ENCODE data around the gene TBC1D5.

The TBC1D5 gene

GRCh38 chr3:17584066-17584465 lies 158.4 kb downstream of the TBC1D5 start:
- DNase-seq: no peak

DNA sequence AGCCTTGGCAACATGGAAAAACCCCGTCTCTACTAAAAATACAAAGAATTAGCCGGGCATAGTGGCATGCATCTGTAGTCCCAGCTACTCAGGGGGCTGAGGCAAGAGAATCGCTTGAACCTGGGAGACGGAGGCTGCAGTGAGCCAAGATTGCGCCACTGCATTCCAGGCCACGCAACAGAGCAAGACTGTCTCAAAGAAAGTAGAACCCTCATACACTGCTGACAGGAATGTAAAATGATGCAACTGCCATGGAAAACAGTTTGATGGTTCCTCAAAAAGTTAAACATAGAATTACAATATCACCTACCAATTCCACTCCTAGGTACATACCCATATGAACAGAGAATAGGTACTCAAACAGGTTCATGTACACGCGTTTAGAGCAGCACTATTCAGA lies 158.9 kb downstream of the TBC1D5 start:
- peak; percentile 30 for DNase-seq

DNA sequence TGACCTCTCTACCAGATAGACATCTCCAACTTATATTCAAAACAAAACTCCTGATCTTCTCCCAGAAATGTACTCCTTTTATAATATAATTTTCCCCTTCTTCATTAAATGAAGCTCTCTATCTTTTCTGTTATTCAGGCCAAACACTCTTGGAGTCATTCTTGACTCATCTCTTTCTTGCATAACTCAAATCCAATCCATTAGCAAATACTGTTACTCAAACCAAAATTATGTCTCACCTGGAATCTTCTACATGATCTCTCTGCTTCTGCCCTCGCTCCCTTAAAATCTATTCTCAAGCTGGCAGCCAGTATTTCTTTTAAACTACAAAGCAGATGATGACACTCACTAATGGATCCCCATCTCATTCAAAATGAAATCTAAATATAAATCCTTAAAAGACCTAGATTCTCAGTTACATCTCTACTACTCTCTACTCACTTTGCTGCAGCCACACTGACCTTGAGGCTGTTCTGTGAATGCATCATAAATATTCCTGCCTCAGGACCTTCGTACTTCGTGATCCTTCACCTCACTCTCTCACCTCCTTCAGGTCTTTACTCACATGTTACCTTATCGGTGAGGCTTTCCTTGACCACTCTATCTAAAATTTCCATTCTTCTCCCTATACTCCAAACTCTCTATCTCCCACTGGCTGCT lies 160.9 kb downstream of the TBC1D5 start:
- peak; percentile 10 for DNase-seq

DNA sequence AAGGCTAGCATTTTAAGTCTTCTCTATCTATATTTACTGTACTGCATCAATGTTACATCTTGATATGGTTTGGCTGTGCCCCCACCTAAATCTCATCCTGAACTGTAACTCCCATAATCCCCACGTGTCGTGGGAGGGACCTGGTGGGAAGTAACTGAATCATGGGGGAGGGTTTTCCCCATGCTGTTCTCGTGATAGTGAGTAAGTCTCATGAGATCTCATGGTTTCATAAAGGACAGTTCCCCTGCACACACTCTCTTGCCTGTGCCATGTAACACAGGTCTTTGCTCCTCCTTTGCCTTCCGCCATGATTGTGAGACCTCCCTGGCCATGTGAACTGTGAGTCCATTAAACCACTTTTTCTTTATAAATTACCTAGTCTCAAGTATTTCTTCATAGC lies 161.5 kb downstream of the TBC1D5 start:
- no peak for DNase-seq

GRCh38 chr3:17579289-17580031 lies 163.0 kb downstream of the TBC1D5 start:
- DNase-seq: no peak

DNA sequence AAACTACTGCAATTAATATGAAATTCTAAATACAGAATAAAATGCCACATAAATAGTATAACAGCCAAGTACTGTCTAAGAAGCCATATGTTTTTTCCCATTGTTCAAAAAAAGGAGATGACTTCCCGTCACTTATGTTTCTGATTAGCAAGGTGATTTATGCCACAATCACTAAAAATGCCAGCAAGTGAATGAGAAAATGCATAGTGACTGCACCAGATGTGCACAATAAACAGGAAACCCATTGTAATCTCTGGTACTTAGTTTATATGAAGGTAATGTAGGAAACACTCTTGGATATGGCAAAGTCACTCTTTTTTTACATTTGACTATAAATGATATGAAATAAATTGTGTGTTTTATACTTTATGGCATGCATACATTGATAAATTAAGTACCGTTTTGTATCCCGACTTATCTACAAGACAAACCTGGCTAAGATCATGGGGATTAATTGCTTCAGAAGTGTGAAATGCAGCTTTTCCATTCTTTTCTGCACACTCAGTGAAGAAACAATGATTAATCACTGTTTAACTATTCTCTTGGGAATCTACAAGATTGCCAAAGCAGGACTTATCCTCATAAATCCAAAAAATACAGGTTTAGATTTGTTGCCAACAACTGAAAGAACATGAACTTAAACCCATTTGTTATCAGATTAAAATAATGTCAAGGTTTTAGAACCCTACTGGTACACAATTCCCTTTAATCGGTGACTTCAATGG lies 164.5 kb downstream of the TBC1D5 start:
- peak; percentile 77 for DNase-seq

DNA sequence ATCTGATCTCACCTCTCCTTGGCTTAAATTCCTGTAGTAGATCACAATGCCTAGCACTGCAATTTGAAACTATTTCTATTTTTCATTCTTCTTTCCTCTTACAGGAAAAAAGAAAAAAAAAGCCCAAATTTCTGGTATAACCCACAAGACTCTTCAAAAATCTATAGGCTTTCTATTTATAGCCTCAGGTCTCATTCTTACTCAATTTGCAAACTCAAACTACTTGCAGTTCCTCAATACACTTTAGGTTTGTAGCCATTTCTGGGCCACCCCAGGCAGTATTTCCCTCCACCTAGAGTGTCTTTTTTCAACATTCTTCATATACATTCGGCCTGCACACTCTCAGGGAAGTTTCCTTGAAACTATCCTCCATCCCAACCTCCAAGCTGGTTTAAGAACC lies 169.0 kb downstream of the TBC1D5 start:
- no peak for DNase-seq

- no peak for DNase-seq
Observed at GRCh38 chr3:17571686-17572085, 170.7 kb downstream of the TBC1D5 start.

DNA sequence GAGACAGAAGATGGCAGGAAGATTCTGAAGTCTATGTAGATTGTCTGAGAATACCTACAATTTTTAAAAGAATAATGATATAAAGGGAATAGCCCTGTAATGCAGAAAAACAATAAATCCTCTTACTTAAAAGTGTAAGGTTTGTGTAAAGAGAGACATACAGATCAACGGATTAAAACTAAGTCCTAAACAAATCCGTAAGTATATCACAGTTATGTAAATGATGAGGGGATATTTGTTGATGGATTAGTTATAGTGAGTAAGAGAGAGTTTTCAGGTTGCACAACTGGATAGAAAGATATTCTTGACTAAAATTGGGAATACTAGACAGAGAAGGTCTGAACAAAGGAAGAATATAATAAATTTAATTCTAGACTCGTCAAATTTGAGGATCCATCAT lies 179.6 kb downstream of the TBC1D5 start:
- no peak for DNase-seq

GRCh38 chr3:17558565-17558964 lies 183.9 kb downstream of the TBC1D5 start:
- no peak for DNase-seq

GRCh38 chr3:17557749-17558463 lies 184.5 kb downstream of the TBC1D5 start:
- no peak for DNase-seq

GRCh38 chr3:17555525-17555924 lies 186.9 kb downstream of the TBC1D5 start:
- DNase-seq: no peak

- no peak for DNase-seq
Observed at GRCh38 chr3:17554078-17554477, 188.4 kb downstream of the TBC1D5 start.

DNA sequence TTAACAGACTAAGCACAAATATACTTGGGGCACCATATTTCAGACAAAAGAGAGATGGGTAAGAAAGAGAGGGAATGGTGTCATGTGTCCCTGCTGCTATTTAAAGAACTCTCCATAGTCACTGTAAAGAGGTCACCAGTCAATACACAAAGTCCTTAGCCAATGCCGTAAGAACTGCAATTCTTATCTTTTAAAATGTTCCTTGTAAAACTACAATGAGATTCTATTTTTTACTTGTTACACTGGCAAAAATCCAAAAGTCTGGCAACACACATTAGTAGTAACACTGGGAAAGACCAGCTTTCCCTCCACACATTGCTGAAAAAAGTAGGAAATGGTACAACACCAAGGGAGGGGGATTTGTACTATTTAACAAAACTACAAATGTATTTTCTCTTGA lies 189.4 kb downstream of the TBC1D5 start:
- DNase-seq: no peak

- no peak for DNase-seq
Observed at GRCh38 chr3:17552351-17552750, 190.1 kb downstream of the TBC1D5 start.

GRCh38 chr3:17551895-17552294 lies 190.5 kb downstream of the TBC1D5 start:
- DNase-seq: no peak

DNA sequence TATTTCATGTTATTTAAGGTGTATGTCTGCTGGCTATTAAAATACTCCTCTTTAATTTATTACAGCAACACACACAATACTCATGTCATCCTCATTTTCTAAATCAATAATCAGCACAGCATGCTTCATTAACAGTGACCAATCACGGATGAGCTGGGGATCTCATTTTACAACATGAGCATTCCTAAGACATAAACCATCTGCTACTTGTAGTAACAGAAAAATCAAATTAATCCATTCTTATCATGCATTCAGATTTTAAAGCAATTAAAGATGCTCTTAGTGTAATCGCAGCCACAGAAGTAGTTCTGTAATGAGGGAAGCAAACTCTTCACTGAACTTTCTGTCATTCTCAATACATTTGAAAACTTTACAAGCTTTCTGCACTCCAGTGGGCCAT lies 191.1 kb downstream of the TBC1D5 start:
- DNase-seq: peak; percentile 7

DNA sequence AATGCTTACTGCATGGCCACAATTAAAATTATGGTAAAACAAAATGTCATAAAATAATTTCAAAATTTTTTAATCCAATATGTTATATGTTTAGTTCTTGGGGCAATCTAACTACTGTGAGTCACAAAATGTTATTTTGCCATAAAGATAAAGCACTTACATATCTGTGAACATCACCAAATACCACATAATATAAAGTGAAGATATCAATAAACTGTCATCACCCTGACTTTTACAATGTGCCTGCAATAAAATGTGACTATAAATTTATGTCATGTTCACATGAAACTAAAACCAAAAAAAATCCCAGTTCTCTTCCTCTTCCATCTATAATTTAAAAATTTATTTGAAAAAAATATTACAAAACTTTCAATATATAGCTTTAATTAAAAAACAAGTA lies 191.8 kb downstream of the TBC1D5 start:
- DNase-seq: no peak

DNA sequence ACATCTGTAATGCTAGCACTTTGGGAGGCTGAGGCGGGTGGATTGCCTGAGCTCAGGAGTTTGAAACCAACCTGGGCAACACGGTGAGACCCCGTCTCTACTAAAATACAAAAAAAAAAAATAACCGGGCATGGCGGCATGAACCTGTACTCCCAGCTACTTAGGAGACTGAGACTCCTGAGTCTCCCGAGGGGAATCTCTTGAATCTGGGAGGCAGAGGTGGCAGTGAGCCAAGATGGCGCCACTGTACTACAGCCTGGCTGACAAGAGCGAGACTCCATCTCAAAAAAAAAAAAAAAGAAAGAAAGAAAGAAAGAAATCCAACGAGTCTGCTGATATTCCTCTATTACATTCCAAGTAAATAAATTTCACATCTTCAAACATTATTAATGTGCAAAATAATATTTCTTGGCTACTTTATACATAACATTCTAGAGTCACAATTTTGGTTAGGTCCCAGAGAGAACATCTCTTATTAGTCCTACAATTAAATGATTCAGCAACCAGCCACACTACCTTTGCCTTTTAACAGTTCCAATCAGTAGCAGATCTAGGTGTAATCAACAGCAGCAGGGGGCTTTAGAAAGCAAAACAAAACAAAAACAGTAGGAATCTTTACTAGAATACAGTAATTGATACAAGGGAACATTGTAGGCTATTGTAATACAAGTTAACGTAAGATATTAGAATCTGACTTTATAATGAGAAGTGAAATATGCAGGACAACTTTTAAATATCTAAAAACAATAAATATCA lies 195.8 kb downstream of the TBC1D5 start:
- no peak for DNase-seq

GRCh38 chr3:17544632-17545031 lies 197.8 kb downstream of the TBC1D5 start:
- peak; percentile 4 for DNase-seq

DNA sequence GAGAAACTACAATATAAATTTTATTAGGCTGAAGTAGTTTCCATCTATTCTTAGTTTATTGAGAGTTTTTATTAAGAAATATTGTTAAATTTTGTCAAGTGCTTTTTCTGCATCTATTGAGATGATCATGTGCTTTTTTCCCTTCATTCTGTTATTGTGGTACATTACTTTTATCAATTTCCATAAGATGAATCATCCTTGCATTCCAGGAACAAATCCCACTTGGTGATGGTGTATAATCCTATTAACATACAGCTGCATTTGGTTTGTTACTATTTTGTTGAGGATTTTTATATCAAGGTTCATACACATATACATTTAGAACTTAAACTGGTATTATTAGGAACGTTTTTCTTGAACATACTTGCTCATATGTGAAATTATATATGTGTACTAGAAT lies 199.8 kb downstream of the TBC1D5 start:
- DNase-seq: peak; percentile 18

DNA sequence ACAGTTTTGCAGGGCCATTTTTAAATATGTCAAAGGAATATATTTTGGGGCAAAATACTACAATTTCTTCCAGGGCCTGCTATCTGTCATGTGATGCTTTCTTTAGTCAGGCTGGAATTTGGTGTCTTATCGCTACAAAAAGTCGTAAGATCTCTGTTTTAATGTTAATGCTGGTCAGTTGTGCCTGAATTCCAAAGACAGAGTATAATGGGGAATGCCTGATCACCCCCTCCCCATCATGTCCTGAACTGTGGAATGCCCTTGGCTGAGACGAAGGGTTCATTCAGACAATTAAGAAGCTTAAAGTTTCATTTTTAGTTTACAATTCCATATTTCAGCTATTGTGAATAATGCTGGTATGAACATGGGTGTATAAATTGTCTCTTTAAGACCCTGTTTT lies 203.0 kb downstream of the TBC1D5 start:
- DNase-seq: no peak

- no peak for DNase-seq
Observed at GRCh38 chr3:17535274-17535673, 207.2 kb downstream of the TBC1D5 start.
